Sigmoid colon (tissue), 4 donors: ENCODE results near the gene FAM149A.

Source experiments
- POLR2A ChIP-seq, 2 donors: fragments of 450-650 bp; IDR thresholded peaks; one replicate each; pipeline ENCODE4 v1.6.1; 2016; ENCODE audit warnings: antibody characterized with exemption in 2 of 2, mild to moderate bottlenecking in 2 of 2, moderate library complexity in 2 of 2
- POLR2AphosphoS5 ChIP-seq, 4 donors: sonication (generic); formaldehyde crosslinking; IDR thresholded peaks; one replicate each; pipeline ENCODE4 v1.6.1; 2017; ENCODE audit warnings: antibody characterized with exemption in 4 of 4

GRCh38 chr4:186102931-186103330 lies 1.6 kb upstream of the FAM149A start:
- no peak for TF ChIP-seq POLR2AphosphoS5 (IDR thresholded peaks at IDR 0.05)
- no peak for TF ChIP-seq POLR2A (IDR thresholded peaks at IDR 0.05)
